Measurements from ENCODE around the gene BLOC1S3. TPM values are rescaled to one million over a fixed set of nuclear protein-coding genes. Genes with fewer than 3 reads are reported as not detected.

The BLOC1S3 gene, protein sequence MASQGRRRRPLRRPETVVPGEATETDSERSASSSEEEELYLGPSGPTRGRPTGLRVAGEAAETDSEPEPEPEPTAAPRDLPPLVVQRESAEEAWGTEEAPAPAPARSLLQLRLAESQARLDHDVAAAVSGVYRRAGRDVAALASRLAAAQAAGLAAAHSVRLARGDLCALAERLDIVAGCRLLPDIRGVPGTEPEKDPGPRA
- 12.6 TPM for polyA plus RNA-seq (2012; ENCODE audit: insufficient read depth, insufficient read length, low read depth)

DNA sequence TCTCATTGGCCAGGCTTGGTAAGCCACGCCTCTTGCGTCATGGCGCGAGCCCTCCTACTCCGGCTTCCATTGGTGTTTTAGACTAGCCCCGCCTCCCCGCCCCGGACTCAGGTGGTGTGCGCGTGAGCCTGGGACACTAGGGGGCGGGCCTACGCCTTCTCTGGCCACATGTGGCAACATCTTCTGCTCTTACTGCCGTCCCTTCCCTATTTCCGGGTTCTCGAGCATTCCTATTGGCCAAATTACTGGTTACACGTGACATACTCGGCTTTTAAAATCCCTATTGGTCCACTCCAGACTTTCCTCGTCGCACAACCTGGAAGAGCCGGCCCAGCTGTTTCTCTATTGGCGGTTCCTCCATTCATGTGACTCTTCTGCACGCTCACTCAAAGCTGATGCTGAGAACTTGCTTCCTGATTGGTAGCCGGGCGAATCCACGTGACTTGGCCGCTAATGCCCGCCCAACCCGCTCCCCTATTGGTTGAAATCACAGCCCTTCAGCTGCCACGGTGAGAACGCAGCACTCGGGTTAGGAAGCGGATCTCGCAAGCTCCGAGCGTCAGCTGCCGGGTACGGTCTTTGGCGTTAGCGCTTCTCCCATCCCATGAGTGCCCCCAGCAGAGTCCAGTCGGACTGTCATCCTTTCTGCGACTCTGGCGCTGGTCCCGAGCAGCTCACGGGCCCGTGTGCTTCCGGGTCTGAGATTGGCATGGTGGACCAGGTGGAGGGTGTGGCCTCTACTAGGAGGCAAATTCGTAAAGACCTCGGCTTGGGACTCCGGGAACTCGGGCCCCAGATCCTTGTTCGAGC is at the start of gene BLOC1S3:
TSS of gene BLOC1S3 (plus strand) at position 523 of the 810 bp plus-strand sequence. CDS start 513 bp downstream, outside the sequence.
- H3K4me1 ChIP-seq: no peaks in the 10 kb centered on the region
- no peaks in the 10 kb centered on the region for H3K36me3 ChIP-seq
- DNase-seq: peak; percentile 100
- H3K4me3 ChIP-seq (ENCODE audit: low read depth, low read length): peak within 1 kb of the TSS; percentile 98
- H3K9me3 ChIP-seq: no peaks in the 10 kb centered on the region
- no peaks in the 10 kb centered on the region for H3K27me3 ChIP-seq
- TF ChIP-seq CTCF (IDR thresholded peaks at IDR 0.05; ENCODE audit: low read depth, low read length): peak; percentile 41

DNA sequence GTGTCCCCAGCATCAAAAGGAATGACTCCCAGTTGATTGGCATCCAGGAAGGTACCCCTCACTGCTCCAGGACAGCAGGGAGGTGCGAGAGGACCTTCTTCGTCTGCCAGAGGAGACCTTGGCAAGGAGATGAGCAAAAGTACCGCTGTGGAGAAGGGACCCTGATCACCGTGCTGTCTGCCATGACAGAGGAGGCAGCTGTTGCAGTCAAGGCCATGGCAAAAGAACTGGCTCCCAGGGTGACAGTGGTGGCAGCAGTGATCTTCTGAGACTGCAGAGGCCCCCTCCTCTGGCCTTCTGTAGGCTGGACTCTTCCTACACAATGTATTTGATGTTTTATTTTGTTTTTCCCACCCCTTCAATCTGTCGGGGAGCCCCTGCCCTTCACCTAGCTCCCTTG is 49.8 kb upstream of the BLOC1S3 start:
- Histone ChIP-seq H3K36me3 (no peaks in the 10 kb centered on the region), H3K4me1 (peaks cover 13% of the 10 kb centered on the region), H3K4me3 (ENCODE audit: low read depth, low read length) (no peak overlapping the region), H3K27me3 (no peaks in the 10 kb centered on the region), H3K9me3 (no peaks in the 10 kb centered on the region)
- TF ChIP-seq CTCF (IDR thresholded peaks at IDR 0.05; ENCODE audit: low read depth, low read length): no peak
- DNase-seq: no peak

DNA sequence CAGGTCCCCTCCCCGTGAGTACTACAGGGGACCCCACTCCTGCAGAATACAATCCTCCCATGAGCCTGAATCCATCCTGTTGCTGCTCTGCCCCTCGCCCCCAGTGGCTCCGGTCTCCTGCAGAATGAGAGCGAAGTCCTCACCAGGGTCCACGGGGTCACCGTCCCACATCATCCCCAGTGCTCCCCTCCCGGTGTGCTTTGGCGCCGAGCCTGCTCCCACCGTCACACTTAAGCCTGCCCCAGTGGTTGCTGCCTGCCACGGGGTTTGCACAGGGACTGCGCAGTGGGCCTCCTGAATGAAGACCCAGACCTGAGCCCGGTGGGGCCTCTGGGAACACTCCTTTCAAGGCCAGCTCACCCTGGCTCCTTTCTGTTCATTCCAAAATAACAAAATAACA is 48.3 kb upstream of the BLOC1S3 start:
- TF ChIP-seq CTCF (IDR thresholded peaks at IDR 0.05; ENCODE audit: low read depth, low read length): no peak
- H3K4me1 ChIP-seq: peaks cover 13% of the 10 kb centered on the region
- no peak for DNase-seq
- H3K36me3 ChIP-seq: no peaks in the 10 kb centered on the region
- H3K27me3 ChIP-seq: no peaks in the 10 kb centered on the region
- no peak overlapping the region for H3K4me3 ChIP-seq (ENCODE audit: low read depth, low read length)
- no peaks in the 10 kb centered on the region for H3K9me3 ChIP-seq

DNA sequence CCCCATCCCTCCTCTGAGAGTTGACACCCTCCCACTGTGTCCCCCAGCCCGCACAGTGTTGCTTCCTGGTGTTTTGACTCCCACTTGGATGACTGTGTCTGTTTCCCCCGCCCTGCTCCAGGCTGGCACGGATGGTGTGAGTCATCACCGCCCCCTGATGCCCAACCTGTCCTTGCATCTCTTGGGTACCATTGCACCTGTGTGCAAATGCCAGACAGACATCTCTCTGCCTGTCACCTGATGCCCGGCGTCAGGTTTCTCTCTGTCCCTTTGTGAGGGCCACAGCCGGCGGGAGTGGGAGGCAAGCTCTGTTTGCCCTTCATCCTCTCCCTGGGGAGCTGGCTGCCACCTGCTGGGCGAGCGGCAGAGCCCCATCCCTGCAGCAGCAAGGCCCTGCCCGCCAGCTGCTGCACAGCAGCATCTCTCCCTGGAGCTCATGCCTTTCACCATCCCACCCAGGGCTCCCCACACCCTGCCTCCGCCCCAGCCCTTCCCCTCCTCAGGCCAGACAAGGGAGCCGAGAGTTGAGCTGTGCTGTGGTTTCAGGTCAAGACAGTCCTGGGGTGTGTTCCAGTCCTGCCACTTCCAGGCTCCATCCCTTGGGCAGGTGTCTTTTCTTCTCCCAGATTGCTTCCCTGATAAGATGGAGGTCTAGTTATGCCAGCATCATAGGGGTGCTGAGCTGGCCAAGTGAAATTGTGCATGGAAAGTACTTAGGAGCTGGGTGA is 47.5 kb upstream of the BLOC1S3 start:
- Histone ChIP-seq H3K4me1 (peaks cover 9% of the 10 kb centered on the region), H3K36me3 (no peaks in the 10 kb centered on the region), H3K4me3 (ENCODE audit: low read depth, low read length) (no peak overlapping the region), H3K27me3 (no peaks in the 10 kb centered on the region), H3K9me3 (no peaks in the 10 kb centered on the region)
- peak; percentile 48 for TF ChIP-seq CTCF (IDR thresholded peaks at IDR 0.05; ENCODE audit: low read depth, low read length)
- DNase-seq: peak; percentile 67

DNA sequence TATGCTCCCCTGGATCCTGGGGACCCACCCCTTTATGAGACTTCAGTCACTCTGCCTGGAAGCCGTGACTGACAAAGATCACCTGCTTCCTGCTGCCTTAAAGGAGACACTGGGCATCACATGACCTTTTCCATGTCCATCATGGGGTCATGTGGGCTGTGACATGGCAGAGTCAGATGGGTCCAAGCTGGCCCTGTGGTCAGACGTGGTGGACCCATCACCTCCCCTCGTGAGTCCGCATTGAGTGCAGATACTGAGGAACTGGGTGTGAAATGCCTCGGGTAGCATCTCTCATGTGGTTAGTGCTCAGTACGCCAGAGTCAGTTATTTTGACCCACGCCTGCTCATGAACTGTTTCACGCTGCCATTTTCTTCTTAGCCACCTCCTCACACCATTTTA is 44.9 kb upstream of the BLOC1S3 start:
- no peak for TF ChIP-seq CTCF (IDR thresholded peaks at IDR 0.05; ENCODE audit: low read depth, low read length)
- Histone ChIP-seq H3K9me3 (no peaks in the 10 kb centered on the region), H3K27me3 (no peaks in the 10 kb centered on the region), H3K4me1 (no peaks in the 10 kb centered on the region), H3K36me3 (no peaks in the 10 kb centered on the region), H3K4me3 (ENCODE audit: low read depth, low read length) (no peak overlapping the region)
- DNase-seq: no peak

Measured in BE2C (cell line).